B cell (primary cell): ENCODE data around the gene DIS3L2.

Experiments used
- CTCF ChIP-seq: fragments of 200-600 bp; IDR thresholded peaks from one replicate; pipeline ENCODE4 v1.8.0; 2022; ENCODE audit warnings: antibody characterized with exemption, mild to moderate bottlenecking
- EZH2 ChIP-seq: IDR thresholded peaks from 2 replicates; pipeline ENCODE4 v1.6.1; 2012; ENCODE audit warnings: borderline replicate concordance, low read depth, mild to moderate bottlenecking, moderate library complexity, low read length; ENCODE audit not compliant: insufficient read depth, poor library complexity, severe bottlenecking

GRCh38 chr2:232382331-232383225 lies 421.1 kb downstream of the DIS3L2 start:
- TF ChIP-seq CTCF (no peak), EZH2 (no peak)
